ENCODE measurements around the gene SAP25.
A peak's percentile ranks its signal among the peaks of the same experiment; 100 is the strongest.
"Not testable (repeated sequence)": the region's sequence is repeated elsewhere in the genome, so short reads cannot be mapped to it uniquely, and the experiment has no call there.

Gene SAP25

DNA sequence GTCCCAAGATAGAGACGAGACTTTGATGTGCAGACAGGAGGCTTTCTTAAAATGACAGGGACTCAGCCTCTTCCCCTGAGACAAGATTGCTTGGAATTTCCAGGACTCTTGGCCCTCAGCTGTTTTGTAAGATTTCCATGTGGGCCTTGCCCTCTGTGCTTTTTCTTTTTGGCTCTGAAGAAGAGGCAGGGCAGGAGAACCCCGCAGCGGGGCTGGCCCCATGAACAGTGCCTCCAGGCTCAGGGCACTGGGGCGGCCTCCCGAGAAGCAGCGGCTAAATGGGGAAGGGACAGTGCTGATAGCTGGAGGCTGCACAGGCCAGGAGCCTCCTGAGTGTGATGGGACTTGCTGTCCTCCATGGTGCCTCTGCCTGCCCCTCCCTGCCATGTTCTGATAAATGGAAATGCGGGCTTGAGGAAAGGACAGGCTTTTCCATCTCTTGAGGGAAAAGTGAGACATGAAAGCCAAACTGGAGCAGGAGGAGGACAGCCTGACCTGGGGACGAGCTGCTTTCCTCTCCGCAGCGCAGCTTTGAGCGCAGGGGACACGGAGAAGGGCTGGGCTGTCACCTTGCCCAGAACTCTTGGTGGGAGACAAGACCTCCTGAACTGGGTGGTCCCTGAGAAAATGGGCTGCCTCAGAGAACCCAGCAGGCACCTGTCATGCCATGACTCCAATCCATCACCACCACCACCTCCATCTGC is 12.1 kb downstream of the SAP25 start:
- DNase-seq (ENCODE audit: low read depth in 2 of 2) = no peak

DNA sequence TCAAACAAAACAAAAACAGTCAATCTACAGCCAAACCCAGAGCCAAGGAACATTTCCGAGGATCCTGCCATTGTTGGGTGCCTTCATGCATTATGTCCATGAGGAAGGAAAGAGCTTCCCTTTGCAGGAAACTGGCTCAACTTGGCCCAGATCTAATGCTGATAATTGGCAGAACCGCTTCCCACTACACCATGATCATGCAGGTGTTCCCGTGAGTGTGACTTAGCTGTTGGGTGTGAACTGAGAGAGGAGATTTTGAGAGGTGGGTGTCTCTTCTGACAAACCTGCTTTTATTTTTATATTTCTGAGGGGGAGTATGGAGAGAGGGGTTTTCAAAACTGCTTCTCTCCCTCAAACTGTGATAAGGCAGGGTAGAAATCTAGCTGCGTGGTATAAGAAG is 14.6 kb downstream of the SAP25 start:
- no peak for DNase-seq (ENCODE audit: low read depth in 2 of 2)

DNA sequence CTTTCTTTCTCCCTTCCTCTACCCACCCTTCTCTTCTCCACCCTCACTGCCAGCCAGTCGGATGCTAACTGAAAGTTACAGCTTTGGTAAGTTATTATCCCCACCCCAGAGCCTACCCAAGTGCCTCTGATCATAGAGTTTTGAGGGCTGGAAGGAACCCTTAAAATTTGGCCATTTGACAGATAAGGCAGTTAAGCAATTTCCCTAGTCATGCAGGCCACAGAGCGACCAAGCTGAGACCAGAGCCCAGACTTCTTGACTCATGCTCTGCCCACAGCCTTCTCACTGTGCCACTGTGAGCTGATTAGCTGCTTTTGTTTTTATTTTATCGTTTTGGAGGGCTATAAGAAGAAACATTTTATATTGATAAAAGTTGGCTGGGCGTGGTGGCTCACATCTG is 17.2 kb downstream of the SAP25 start:
- no peak for DNase-seq (ENCODE audit: low read depth in 2 of 2)

DNA sequence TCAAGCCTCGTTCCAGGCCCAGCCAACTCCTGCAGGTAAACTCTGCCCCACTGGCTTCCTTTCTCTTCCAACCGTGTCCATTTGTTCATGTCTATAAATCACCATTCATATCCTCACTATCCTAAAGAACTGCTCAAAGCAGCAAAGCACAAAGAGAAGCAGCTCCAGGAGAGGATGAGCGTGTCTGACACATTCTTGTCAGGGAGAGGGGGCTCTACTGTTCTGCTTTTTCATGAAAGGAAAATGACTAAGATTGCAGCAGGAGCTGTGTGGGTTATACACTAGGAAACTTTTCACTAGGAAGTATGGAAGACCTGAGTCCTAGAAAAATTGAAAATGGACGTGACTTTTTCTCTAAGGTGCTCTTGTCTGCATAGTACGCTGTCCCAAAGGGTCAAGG is 18.0 kb downstream of the SAP25 start:
- DNase-seq (ENCODE audit: low read depth in 2 of 2) = no peak

- no peak for DNase-seq (ENCODE audit: low read depth in 2 of 2)
Measured at GRCh38 chr7:100553032-100553431, 20.7 kb downstream of the SAP25 start.

- DNase-seq (ENCODE audit: low read depth in 2 of 2) = no peak
Measured at GRCh38 chr7:100552532-100552931, 21.2 kb downstream of the SAP25 start.

GRCh38 chr7:100548446-100548845 is 25.3 kb downstream of the SAP25 start:
- DNase-seq (ENCODE audit: low read depth in 2 of 2) = not testable (repeated sequence)

- DNase-seq (ENCODE audit: low read depth in 2 of 2) = no peak
Measured at GRCh38 chr7:100547872-100548271, 25.8 kb downstream of the SAP25 start.

GRCh38 chr7:100546926-100547800 is 26.5 kb downstream of the SAP25 start:
- DNase-seq (ENCODE audit: low read depth in 2 of 2) = no peak

GRCh38 chr7:100546129-100546925 is 27.4 kb downstream of the SAP25 start:
- no peak for DNase-seq (ENCODE audit: low read depth in 2 of 2)

GRCh38 chr7:100545360-100546128 is 28.2 kb downstream of the SAP25 start:
- DNase-seq (ENCODE audit: low read depth in 2 of 2) = no peak

- DNase-seq (ENCODE audit: low read depth in 2 of 2) = no peak
Measured at GRCh38 chr7:100544967-100545359, 28.7 kb downstream of the SAP25 start.

DNA sequence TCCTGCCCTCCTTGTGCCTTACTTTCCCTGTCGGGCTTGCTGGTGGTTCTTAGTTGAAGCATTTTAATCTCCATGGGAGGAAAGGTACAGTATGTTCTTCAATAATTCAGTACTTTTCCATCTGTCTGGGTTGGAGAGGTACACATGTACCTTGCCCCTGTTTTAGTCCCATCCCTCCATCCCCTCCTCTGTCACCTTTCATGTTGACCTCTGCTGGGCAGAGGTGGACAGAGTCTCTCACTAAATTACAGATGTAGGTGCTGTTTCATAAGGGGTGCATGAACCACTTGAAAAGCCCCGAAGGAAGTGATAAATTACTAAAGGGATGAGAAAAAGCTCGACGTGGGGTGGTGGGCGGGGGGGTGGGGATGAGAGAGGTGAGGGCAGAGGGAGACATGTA is 29.3 kb downstream of the SAP25 start:
- DNase-seq (ENCODE audit: low read depth in 2 of 2) = no peak

DNA sequence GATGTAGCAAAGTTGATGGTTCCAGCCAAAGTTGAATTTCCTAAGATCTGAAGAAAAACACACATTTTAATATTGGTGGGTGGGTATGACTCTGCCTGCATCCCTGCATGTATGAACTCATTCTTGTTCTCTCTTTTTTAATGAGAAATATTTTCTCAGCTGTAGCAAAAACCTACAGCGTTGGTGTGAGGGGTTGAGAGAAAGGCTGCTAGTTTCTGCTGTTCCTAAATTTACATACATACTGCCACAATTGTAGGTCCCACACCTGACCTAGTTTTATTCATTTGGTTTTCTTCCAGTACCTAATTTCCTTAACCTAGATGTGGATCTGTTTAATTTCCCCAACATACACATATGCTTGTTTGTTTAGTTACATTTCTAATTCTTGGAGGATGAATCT is 30.1 kb downstream of the SAP25 start:
- DNase-seq (ENCODE audit: low read depth in 2 of 2) = no peak

GRCh38 chr7:100541309-100541708 is 32.4 kb downstream of the SAP25 start:
- not testable (repeated sequence) for DNase-seq (ENCODE audit: low read depth in 2 of 2)

DNA sequence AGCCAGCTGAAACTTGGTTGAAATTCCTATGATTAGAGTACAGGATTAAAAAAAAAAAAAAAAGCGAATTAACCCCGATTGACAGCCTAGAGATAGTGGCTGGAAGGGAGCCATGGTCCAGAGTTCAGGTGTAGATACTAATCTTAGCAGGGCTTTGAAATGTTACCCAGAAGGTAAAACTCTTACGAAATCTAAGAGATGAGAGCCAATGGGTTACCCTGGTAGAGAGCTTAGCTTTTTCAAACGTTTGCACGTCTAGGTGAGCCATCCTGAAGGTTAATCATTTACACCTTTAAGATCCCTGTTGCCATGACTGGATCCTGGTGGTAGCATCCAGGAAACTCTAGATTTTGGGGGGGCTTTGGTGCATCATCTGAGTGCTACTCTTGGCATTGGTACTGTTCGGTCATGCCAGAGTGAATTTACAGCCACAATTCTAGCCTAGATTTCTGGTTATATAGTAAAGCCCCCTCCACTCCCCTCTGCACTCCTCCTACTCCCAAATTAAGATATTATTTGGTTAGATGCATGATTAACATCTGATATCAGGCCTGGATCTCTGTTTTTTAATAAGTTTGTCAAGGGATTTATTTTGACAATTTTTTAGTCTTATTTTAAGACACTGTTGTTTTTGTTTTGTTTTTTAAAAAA is 33.5 kb downstream of the SAP25 start:
- no peak for DNase-seq (ENCODE audit: low read depth in 2 of 2)

DNA sequence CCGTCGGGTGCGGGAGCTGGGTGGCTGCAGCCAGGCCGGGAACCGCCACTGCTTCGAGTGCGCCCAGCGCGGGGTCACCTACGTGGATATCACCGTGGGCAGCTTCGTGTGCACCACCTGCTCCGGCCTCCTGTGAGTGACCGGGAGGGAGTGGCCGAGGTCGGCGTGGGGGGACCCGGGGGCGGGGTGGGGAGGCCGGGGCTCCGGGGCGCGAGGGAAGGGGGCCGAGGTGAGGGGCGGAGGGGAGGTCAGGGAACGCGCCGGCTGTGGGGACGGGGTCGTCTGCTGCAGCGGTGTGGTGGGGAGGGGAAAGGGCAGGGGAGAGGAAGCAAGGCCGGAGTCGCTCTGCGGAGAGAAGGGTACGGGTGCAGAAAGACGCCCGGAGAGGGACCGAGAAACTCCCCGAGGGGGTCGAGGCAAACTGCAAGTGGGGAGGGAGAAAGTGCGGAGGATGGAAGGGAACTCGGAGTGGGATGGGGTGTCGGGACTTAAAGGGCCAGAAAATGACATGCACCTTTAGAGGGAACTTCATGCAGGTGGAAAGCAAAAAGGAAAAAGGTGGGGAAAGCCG is 34.2 kb downstream of the SAP25 start:
- no peak for DNase-seq (ENCODE audit: low read depth in 2 of 2)

DNA sequence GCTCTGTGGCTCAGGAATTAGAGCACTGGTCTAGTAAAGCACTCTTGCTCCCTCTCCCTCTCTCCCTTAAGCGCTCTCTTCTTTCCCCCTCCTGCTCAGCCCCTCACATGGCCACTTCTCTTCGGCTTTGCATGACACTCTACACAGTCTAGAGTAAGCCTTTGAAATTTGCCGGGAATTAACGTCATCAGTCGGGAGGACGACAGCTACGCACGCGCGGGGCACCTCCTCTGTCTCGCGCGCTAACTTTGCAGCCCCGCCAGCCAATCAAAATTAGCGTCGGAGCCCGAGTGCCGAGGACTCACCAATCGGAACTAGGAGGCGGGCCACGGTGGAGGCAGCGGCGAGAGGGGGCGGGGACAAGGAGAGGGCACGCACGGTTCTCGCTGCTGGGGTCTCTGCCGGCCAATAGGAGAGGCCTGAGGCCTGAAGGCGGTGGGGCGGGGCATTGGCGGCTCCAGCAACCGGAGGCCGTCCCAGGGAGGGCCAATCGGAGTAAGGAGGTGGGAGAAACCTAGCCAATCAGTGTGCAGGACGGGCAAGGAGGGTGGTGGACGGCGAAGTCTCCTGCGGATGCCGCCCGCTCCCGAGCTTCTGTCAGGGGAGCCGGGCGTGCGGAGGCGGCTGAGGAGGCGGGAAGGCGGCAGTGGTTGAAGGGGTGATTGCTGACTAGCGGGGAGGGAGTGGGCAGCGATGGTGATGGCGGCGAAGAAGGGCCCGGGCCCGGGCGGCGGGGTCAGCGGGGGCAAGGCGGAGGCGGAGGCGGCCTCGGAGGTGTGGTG is 34.9 kb downstream of the SAP25 start, which contains the start of gene AGFG2:
TSS of gene AGFG2 (plus strand) at position 550 of the 782 bp plus-strand sequence. CDS start at position 694, 144 bp downstream.
- DNase-seq (ENCODE audit: low read depth in 2 of 2) = peak; percentile 99 to 100

- no peak for DNase-seq (ENCODE audit: low read depth in 2 of 2)
Measured at GRCh38 chr7:100538348-100538653, 35.4 kb downstream of the SAP25 start.

- DNase-seq (ENCODE audit: low read depth in 2 of 2) = not testable (repeated sequence)
Measured at GRCh38 chr7:100536695-100537094, 37.0 kb downstream of the SAP25 start.
